ENCODE results near the gene PTDSS2.

DNA sequence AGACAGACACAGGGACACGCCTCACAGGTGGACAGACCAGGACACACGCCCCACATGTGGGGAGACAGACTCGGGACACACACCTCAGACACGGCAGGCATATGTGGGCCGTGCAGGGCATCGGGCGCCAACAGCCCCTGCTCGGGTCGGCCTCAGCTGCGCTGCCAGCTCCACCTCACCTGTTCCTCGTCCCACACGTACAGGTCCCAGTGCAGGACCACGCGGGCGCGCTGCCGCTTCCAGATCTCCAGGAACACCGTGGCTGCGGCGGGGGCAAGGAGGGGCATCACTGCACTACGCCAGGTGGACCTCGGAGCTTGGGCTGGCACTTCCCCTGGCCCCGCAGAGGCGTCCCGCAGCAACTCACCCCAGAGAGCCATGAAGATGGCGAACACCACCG, 20.7 kb upstream of the PTDSS2 start:
- TF ChIP-seq POLR2A (IDR thresholded peaks at IDR 0.05; ENCODE audit: extremely low read depth, insufficient read length) = no peak
- TF ChIP-seq, protein P1, sequence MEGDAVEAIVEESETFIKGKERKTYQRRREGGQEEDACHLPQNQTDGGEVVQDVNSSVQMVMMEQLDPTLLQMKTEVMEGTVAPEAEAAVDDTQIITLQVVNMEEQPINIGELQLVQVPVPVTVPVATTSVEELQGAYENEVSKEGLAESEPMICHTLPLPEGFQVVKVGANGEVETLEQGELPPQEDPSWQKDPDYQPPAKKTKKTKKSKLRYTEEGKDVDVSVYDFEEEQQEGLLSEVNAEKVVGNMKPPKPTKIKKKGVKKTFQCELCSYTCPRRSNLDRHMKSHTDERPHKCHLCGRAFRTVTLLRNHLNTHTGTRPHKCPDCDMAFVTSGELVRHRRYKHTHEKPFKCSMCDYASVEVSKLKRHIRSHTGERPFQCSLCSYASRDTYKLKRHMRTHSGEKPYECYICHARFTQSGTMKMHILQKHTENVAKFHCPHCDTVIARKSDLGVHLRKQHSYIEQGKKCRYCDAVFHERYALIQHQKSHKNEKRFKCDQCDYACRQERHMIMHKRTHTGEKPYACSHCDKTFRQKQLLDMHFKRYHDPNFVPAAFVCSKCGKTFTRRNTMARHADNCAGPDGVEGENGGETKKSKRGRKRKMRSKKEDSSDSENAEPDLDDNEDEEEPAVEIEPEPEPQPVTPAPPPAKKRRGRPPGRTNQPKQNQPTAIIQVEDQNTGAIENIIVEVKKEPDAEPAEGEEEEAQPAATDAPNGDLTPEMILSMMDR (IDR thresholded peaks at IDR 0.05; ENCODE audit: low read depth, low read length) = no peak
- TF ChIP-seq, protein P2, sequence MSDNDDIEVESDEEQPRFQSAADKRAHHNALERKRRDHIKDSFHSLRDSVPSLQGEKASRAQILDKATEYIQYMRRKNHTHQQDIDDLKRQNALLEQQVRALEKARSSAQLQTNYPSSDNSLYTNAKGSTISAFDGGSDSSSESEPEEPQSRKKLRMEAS (IDR thresholded peaks at IDR 0.05; ENCODE audit: low read depth, low read length) = no peak

Data from NB4 (cell line).